ENCODE results near the gene ALOX15B.

The ALOX15B gene

GRCh38 chr17:8079291-8080207 lies 40.7 kb downstream of the ALOX15B start:
- peak overlapping the region; percentile 63 for H3K4me3 ChIP-seq (ENCODE audit: low read depth, low read length)

- peak overlapping the region; percentile 17 for H3K4me3 ChIP-seq (ENCODE audit: low read depth, low read length)
Observed at GRCh38 chr17:8080208-8080798, 41.4 kb downstream of the ALOX15B start.

- no peak overlapping the region for H3K4me3 ChIP-seq (ENCODE audit: low read depth, low read length)
Observed at GRCh38 chr17:8080799-8081219, 42.0 kb downstream of the ALOX15B start.

- no peak overlapping the region for H3K4me3 ChIP-seq (ENCODE audit: low read depth, low read length)
Observed at GRCh38 chr17:8081876-8082275, 43.0 kb downstream of the ALOX15B start.

- no peak overlapping the region for H3K4me3 ChIP-seq (ENCODE audit: low read depth, low read length)
Observed at GRCh38 chr17:8082292-8082691, 43.4 kb downstream of the ALOX15B start.

- H3K4me3 ChIP-seq (ENCODE audit: low read depth, low read length): no peak overlapping the region
Observed at GRCh38 chr17:8084250-8084649, 45.4 kb downstream of the ALOX15B start.

GRCh38 chr17:8087075-8087951 lies 48.5 kb downstream of the ALOX15B start, which contains the start of gene ALOX12B:
ALOX12B (minus strand) TSS chr17:8087716; CDS start chr17:8087442, 274 bp downstream.
- H3K4me3 ChIP-seq (ENCODE audit: low read depth, low read length): no peak within 1 kb of the TSS

GRCh38 chr17:8087952-8088230 lies 49.0 kb downstream of the ALOX15B start:
- no peak overlapping the region for H3K4me3 ChIP-seq (ENCODE audit: low read depth, low read length)

GRCh38 chr17:8089728-8090127 lies 50.9 kb downstream of the ALOX15B start:
- no peak overlapping the region for H3K4me3 ChIP-seq (ENCODE audit: low read depth, low read length)

- H3K4me3 ChIP-seq (ENCODE audit: low read depth, low read length): no peak overlapping the region
Observed at GRCh38 chr17:8091033-8091687, 52.3 kb downstream of the ALOX15B start.

GRCh38 chr17:8095361-8095760 lies 56.5 kb downstream of the ALOX15B start:
- no peak overlapping the region for H3K4me3 ChIP-seq (ENCODE audit: low read depth, low read length)

- no peak overlapping the region for H3K4me3 ChIP-seq (ENCODE audit: low read depth, low read length)
Observed at GRCh38 chr17:8096541-8096940, 57.7 kb downstream of the ALOX15B start.

Measured in iPS-11a (cell line).